HFFc6 (cell line): ENCODE results near the gene IRF5. TPM values are rescaled to one million over a fixed set of nuclear protein-coding genes. Genes with fewer than 3 reads are reported as not detected.
"Not testable (repeated sequence)": the region's sequence is repeated elsewhere in the genome, so short reads cannot be mapped to it uniquely, and the experiment has no call there.

ENCODE experiments used
- DNase-seq: peaks from one replicate; pipeline ENCODE4 v3.0.0-alpha.2; 2018
- H3K27ac Mint-ChIP-seq: 2 replicates; pipeline ENCODE4 v1.8.0; 2020; ENCODE audit warnings: mild to moderate bottlenecking, mixed read lengths
- H3K27me3 Mint-ChIP-seq: 2 replicates; pipeline ENCODE4 v1.8.0; 2021; ENCODE audit warnings: mild to moderate bottlenecking, moderate library complexity, mixed read lengths; ENCODE audit not compliant: insufficient read depth
- H3K36me3 Mint-ChIP-seq: 2 replicates; pipeline ENCODE4 v1.8.0; 2021; ENCODE audit warnings: low read depth, mixed read lengths
- H3K4me1 Mint-ChIP-seq: 2 replicates; pipeline ENCODE4 v1.8.0; 2020; ENCODE audit warnings: low read depth, mixed read lengths
- H3K4me3 Mint-ChIP-seq: 2 replicates; pipeline ENCODE4 v1.8.0; 2020; ENCODE audit warnings: mild to moderate bottlenecking, moderate library complexity, mixed read lengths
- H3K9me3 Mint-ChIP-seq: 2 replicates; pipeline ENCODE4 v1.8.0; 2020; ENCODE audit warnings: mild to moderate bottlenecking, mixed read lengths
- CTCF ChIP-seq: fragments of 200-600 bp; sonication (generic); IDR thresholded peaks from 2 replicates; pipeline ENCODE4 v1.5.0; 2021; ENCODE audit warnings: antibody characterized with exemption, mild to moderate bottlenecking
- total RNA-seq, 6 experiments: library from RNA; stranded (reverse); fragmentation: NEBNext Ultra II Directional; extraction: Animal tissue kit (Norgen Biotek cat#: 25700); gene quantifications; 2 replicates in 1 of 6; 3 replicates in 5 of 6; pipeline ENCODE4 v1.2.3, GENCODE V29; 2021

IRF5 gene
- total RNA-seq, 6 experiments from 2014 or later: 0.09 TPM; not detected in 5

GRCh38 chr7:128912281-128912680 is 25.4 kb upstream of the IRF5 start:
- Mint-ChIP-seq H3K4me3 (no peak overlapping the region), H3K36me3 (no peaks in the 10 kb centered on the region), H3K9me3 (no peaks in the 10 kb centered on the region), H3K4me1 (peaks cover 18% of the 10 kb centered on the region), H3K27me3 (peaks cover 43% of the 10 kb centered on the region), H3K27ac (no peak overlapping the region)
- TF ChIP-seq CTCF: no peak
- DNase-seq: no peak

GRCh38 chr7:128912709-128913495 is 24.8 kb upstream of the IRF5 start:
- H3K9me3 Mint-ChIP-seq, H3K36me3 Mint-ChIP-seq, H3K27ac Mint-ChIP-seq, DNase-seq, H3K4me3 Mint-ChIP-seq: not testable (repeated sequence)
- peaks cover 45% of the 10 kb centered on the region for H3K27me3 Mint-ChIP-seq
- peaks cover 18% of the 10 kb centered on the region for H3K4me1 Mint-ChIP-seq

- no peak for TF ChIP-seq CTCF
- Mint-ChIP-seq H3K27ac (no peak overlapping the region), H3K36me3 (no peaks in the 10 kb centered on the region), H3K4me1 (peaks cover 16% of the 10 kb centered on the region), H3K4me3 (no peak overlapping the region), H3K27me3 (peaks cover 52% of the 10 kb centered on the region), H3K9me3 (no peaks in the 10 kb centered on the region)
- no peak for DNase-seq
Measured at GRCh38 chr7:128913870-128914565, 23.7 kb upstream of the IRF5 start.

- H3K36me3 Mint-ChIP-seq: no peaks in the 10 kb centered on the region
- no peak for DNase-seq
- peaks cover 9% of the 10 kb centered on the region for H3K4me1 Mint-ChIP-seq
- TF ChIP-seq CTCF: no peak
- no peak overlapping the region for H3K27ac Mint-ChIP-seq
- no peaks in the 10 kb centered on the region for H3K9me3 Mint-ChIP-seq
- H3K27me3 Mint-ChIP-seq: peaks cover 53% of the 10 kb centered on the region
- H3K4me3 Mint-ChIP-seq: no peak overlapping the region
Measured at GRCh38 chr7:128914566-128915151, 23.1 kb upstream of the IRF5 start.

GRCh38 chr7:128915271-128915819 is 22.4 kb upstream of the IRF5 start:
- H3K4me3 Mint-ChIP-seq: no peak overlapping the region
- peaks cover 54% of the 10 kb centered on the region for H3K27me3 Mint-ChIP-seq
- no peak for DNase-seq
- no peaks in the 10 kb centered on the region for H3K36me3 Mint-ChIP-seq
- H3K9me3 Mint-ChIP-seq: no peaks in the 10 kb centered on the region
- no peak overlapping the region for H3K27ac Mint-ChIP-seq
- peaks cover 5% of the 10 kb centered on the region; the same call in 1 of the 2 replicates for H3K4me1 Mint-ChIP-seq
- no peak for TF ChIP-seq CTCF
